Measurements from ENCODE around the gene LGALS1.
"Not testable (repeated sequence)": the region's sequence is repeated elsewhere in the genome, so short reads cannot be mapped to it uniquely, and the experiment has no call there.

LGALS1 gene

GRCh38 chr22:37716708-37717107 lies 41.3 kb downstream of the LGALS1 start:
- TF ChIP-seq ZFX (IDR thresholded peaks at IDR 0.05) (no peak), CTCF (conservative IDR thresholded peaks at IDR 0.05) (no peak)
- no peak overlapping the region for H3K27ac ChIP-seq

- not testable (repeated sequence) for H3K27ac ChIP-seq
Measured at GRCh38 chr22:37717235-37717634, 41.8 kb downstream of the LGALS1 start.

GRCh38 chr22:37717746-37718305 lies 42.4 kb downstream of the LGALS1 start:
- H3K27ac ChIP-seq = not testable (repeated sequence)

- TF ChIP-seq CTCF (conservative IDR thresholded peaks at IDR 0.05) = no peak
- TF ChIP-seq ZFX (IDR thresholded peaks at IDR 0.05) = no peak
- H3K27ac ChIP-seq = no peak overlapping the region
Measured at GRCh38 chr22:37725551-37726240, 50.3 kb downstream of the LGALS1 start.

GRCh38 chr22:37726241-37726887 lies 50.9 kb downstream of the LGALS1 start:
- H3K27ac ChIP-seq = no peak overlapping the region
- TF ChIP-seq CTCF (conservative IDR thresholded peaks at IDR 0.05) = no peak
- TF ChIP-seq ZFX (IDR thresholded peaks at IDR 0.05) = no peak

- no peak overlapping the region for H3K27ac ChIP-seq
- TF ChIP-seq ZFX (IDR thresholded peaks at IDR 0.05) = no peak
- no peak for TF ChIP-seq CTCF (conservative IDR thresholded peaks at IDR 0.05)
Measured at GRCh38 chr22:37728620-37729019, 53.2 kb downstream of the LGALS1 start.

Data from C4-2B (cell line).